ENCODE measurements around the gene PTPN21.

GRCh38 chr14:88552876-88553275, 1.9 kb downstream of the PTPN21 start:
- TF ChIP-seq EZH2 (IDR thresholded peaks at IDR 0.05; ENCODE audit: borderline replicate concordance) (no peak), CTCF (IDR thresholded peaks at IDR 0.05; ENCODE audit: poor library complexity) (no peak)
